GM18868 (cell line): Measurements from ENCODE around the gene TREM1.
"Not testable (repeated sequence)": the region's sequence is repeated elsewhere in the genome, so short reads cannot be mapped to it uniquely, and the experiment has no call there.

Experiments
- ATAC-seq: cut with Tn5 transposase; IDR thresholded peaks from one replicate; pipeline ENCODE4 v1.9.1; 2021; ENCODE audit warnings: mild to moderate bottlenecking, moderate library complexity; ENCODE audit not compliant: unreplicated experiment

TREM1 gene

GRCh38 chr6:41297248-41297647, 10.8 kb upstream of the TREM1 start:
- ATAC-seq = not testable (repeated sequence)

GRCh38 chr6:41294214-41294872, 7.9 kb upstream of the TREM1 start:
- no peak for ATAC-seq

- no peak for ATAC-seq
Measured at GRCh38 chr6:41291717-41292116, 5.2 kb upstream of the TREM1 start.

GRCh38 chr6:41289815-41290214, 3.3 kb upstream of the TREM1 start:
- no peak for ATAC-seq

- ATAC-seq = no peak
Measured at GRCh38 chr6:41288754-41289129, 2.3 kb upstream of the TREM1 start.

- peak; percentile 80 for ATAC-seq
Measured at GRCh38 chr6:41288030-41288753, 1.7 kb upstream of the TREM1 start.

- ATAC-seq = no peak
Measured at GRCh38 chr6:41284726-41285125, 1.8 kb downstream of the TREM1 start.

- no peak for ATAC-seq
Measured at GRCh38 chr6:41283600-41283999, 2.9 kb downstream of the TREM1 start.

GRCh38 chr6:41280381-41281057, 6.0 kb downstream of the TREM1 start:
- ATAC-seq = no peak

GRCh38 chr6:41278699-41279405, 7.6 kb downstream of the TREM1 start:
- no peak for ATAC-seq

GRCh38 chr6:41277605-41278004, 8.9 kb downstream of the TREM1 start:
- no peak for ATAC-seq

GRCh38 chr6:41275489-41275888, 11.0 kb downstream of the TREM1 start:
- no peak for ATAC-seq

GRCh38 chr6:41274256-41274655, 12.2 kb downstream of the TREM1 start:
- no peak for ATAC-seq

- no peak for ATAC-seq
Measured at GRCh38 chr6:41273714-41274113, 12.8 kb downstream of the TREM1 start.

GRCh38 chr6:41272591-41273240, 13.8 kb downstream of the TREM1 start:
- ATAC-seq = no peak

- no peak for ATAC-seq
Measured at GRCh38 chr6:41271901-41272395, 14.5 kb downstream of the TREM1 start.

GRCh38 chr6:41269716-41270115, 16.8 kb downstream of the TREM1 start:
- no peak for ATAC-seq

- ATAC-seq = no peak
Measured at GRCh38 chr6:41269166-41269565, 17.3 kb downstream of the TREM1 start.

- ATAC-seq = no peak
Measured at GRCh38 chr6:41268478-41268877, 18.0 kb downstream of the TREM1 start.

GRCh38 chr6:41266541-41266940, 19.9 kb downstream of the TREM1 start:
- ATAC-seq = no peak

GRCh38 chr6:41263267-41263666, 23.2 kb downstream of the TREM1 start:
- no peak for ATAC-seq
